NCI-H2029 treated with DMSO at 0.1 percent for 48 hours (cell line): ENCODE data around the gene CETP.
"Not testable (repeated sequence)": the region's sequence is repeated elsewhere in the genome, so short reads cannot be mapped to it uniquely, and the experiment has no call there.

Experiments used
- DNase-seq: peaks from one replicate; lab custom pipeline; 2025; lab: John Stamatoyannopoulos, UW

Gene CETP

DNA sequence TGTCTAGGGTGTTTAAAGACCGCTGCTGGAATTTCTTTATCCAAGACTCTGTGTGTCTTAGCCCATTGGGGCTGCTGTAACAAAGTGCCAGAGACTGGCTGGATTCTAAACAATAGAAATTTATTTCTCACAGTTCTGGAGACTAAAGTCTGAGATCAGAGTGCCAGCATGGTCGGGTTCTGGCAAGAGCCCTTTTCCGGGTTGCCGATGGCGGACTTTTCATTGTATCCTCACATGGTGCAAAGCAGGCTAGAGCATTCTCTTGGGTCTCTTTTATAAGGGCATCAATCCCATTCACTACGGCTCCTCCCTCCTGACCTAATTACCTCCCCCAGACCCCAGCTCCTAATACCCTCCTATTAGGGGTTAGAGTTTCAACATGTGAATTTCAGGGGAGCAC, 37.1 kb downstream of the CETP start:
- DNase-seq, result no peak

DNA sequence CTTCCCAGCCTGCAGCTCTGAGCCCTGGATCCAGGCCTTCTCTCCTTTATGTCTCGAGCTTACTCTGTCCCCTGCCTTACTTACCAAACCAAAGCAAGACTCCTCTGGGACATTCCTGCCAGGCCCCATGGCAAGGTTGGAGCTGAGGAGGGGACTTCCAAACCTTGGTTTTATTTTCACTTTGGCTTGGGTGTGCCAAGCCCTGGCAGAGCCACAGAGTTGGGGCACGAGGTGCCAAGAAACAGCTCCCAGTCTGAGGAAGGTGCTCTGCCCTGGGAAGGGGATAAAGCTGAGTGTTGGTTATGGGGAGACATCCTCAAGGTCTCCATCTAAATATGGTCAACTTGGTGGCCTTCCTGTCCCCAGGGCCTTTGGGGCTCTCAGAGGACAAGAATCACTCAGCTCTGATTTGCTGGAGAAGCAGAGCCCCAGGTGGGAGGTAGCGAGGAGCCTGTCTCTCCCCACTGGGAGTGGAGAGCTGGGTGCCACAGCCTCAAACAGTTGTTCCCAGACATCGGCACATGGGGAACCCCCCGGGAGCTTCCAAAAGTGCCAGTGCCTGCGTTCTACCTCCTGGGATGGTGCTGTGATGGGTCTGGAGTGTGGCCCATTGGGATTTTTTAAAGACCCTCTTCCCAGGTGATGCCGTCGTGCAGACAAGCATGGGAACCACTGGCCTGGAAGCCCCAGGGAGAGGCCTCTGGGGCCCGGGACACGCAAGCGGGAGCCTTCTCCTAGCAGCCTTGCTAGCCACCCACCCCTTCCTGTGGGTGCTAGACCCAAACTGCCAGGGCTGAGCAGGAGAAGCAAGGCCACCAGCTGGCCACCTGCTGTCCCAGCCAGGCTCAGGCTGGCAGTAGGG, 37.9 kb downstream of the CETP start:
- no peak for DNase-seq

DNA sequence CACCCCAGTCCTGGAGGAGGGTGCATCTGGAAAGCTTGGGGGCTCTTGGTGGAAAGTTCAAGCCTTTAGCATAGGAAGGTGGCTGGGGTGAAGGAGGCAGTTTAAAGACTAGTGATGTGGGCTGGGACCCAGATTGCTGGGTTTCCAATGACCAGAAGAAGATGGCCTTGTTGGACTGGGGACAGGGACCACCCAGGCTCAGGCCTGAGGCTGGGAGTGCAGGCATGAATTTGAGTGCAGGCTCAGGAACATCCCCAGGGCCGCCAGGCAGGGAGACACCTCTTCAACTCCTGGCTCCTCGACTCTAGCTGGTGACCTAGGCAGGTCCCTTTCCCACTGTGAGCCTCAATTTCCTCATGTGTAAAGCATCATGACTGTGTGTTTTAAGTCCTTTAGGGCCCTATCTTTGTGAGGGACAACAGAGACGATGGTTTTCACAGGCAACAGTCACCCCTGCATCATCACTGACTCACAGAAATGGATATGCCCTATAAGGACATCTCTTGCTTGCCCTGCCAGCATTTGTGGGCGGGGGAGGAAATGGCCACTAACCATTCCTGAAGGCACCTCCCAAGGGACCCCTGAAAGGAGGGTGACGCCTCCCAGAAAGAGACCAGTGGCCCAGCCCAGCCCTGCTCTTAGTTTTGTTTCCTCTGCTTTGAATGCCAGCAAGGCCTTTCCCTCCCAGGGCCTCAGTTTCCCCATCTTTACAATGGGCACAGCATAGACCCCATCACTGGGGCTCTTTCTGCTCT, 38.7 kb downstream of the CETP start:
- no peak for DNase-seq

- no peak for DNase-seq
Observed at GRCh38 chr16:57001026-57001679, 39.4 kb downstream of the CETP start.

DNA sequence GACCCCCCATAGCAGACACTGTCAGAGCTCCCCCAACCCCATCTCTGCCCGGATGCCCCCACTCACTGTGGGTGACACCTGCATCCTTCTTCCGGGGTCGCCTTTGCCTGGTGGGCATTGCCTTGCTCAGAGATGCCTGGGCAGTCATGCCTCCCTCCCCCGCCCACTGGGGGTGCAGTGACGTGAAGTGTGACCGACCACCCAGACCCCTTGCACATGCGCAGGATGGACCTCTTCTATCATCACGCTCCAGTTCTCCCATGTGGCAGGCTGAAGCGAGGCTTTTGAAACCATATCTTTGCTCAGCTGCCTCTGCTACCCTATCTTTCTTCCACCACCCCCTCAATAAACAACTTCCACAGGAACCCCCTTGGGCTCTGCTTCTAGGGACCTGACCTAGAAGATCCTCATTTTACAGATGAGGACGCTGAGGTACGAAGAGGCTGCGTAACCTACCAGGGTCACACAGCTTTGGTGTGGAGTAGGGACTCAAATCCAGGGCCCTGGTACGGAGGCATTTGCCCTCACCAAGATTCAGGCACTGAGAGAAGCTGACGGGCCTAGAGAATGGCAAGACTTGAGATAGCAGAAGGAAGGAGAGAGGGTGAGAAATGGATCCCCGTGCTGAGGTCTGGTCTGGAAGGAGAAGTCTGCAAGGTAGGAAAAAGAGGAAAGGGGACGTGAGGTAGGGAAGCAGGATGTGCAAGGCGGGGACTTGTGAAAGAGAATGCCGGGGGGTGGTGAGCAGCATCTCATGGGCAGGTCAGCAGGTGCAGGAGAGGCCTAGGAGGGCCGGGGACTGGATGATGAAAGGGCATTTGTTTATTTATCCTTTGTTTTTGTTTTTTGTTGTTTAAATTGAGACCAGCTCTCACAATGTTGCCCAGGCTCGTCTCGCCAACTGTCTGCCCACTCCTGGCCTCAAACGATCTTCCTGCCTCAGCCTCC, 42.0 kb downstream of the CETP start:
- DNase-seq, result no peak

DNA sequence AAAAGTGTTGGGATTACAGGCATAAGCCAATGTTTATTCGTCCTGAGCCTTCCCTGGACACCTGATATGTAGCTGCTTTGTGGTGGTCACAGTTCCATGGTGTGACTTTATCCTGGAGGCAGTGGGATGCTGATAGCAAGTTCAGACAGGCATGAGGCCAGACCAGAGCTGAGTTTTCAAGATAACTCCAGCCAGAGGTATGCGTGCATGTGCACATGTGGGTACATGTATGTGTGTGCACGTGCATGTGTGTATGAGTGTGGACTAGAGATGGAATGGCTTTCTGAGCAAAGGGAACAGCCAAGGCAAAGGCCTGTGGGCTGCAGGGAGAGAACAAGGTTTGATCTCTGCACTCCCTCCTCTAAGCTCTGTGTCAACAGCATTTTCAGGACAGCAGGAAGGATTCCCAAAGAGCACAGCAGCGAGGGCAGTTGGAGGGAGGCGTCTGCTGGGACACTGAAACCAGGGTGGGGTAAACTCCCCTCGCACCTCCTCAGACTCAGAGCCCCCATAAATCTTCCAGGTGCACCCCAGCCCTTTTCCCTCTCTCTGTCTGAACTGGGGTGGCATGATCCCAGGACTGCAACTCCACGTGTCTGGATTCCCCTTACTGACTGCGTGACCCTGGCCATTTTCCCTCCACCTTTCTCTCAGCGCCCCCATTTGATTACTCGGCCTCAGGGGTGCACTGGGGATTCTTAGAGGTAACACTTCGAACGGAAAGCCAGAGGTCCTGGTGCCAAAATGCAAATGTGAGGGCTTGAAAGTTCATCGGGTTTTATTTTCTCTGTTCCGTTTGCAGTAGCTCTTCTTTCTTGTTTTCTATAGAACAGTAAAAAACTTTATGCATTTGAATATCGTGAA, 42.9 kb downstream of the CETP start:
- no peak for DNase-seq

GRCh38 chr16:57005597-57005996, 43.8 kb downstream of the CETP start:
- not testable (repeated sequence) for DNase-seq

GRCh38 chr16:57007050-57007449, 45.3 kb downstream of the CETP start:
- no peak for DNase-seq

DNA sequence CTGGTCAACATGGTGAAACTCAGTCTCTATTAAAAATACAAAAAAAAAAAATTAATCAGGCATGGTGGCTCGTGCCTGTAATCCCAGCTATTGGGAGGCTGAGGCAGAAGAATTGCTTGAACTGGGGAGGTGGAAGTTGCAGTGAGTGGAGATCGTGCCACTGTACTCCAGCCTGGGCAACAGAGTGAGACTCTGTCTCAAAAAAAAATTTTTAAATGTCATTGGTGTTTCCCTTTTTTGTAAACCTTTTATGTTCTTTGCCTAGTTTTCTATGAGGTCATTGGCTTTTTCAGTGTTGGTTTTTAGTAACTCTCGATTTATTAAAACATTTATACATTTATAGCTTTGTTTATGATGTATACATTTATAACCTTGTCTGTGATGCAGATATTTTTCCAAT, 45.8 kb downstream of the CETP start:
- DNase-seq, result no peak

DNA sequence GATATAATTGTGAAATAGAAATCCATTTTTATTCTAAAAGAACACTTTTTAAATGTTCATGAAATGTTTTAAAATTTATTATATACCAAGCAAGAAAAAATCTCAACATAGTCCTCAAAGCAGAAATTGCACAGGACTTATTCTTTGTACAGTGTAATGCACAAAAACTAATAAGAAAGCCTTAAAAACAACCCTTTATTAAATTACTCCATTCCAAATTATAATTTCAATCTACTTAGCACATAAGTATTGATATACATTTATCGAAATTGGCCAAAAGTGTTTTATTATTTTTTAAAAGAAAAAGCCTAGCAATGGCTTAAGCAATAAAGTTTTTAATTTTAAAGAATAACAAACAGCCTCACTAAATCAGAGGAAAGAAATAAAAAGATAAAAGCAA, 46.7 kb downstream of the CETP start:
- DNase-seq, result no peak

DNA sequence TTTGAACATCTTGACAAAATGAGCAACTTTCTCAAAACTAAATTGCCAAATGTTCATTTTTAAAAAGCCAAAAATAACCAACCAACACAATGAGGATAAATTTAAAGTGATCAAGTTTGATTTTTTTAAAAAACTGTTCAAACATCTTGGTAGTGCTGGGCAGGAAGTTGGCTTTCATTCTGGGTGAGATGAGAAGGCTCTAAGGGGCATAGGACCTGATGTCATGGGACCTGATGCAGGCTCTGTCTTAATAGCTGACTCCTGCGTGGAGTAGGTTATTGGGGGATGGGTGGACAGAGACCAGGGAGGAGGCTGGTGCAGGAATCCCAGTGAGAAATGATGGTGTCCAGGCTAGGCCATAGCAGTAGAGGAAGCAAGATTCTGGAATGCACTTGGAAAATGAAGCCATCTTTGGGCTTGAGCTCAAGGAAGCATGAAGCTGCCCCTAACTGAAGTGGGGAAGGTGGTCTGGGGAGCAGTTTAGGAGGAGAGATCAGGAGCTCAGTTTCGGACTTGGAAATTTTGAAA, 48.0 kb downstream of the CETP start:
- no peak for DNase-seq

DNA sequence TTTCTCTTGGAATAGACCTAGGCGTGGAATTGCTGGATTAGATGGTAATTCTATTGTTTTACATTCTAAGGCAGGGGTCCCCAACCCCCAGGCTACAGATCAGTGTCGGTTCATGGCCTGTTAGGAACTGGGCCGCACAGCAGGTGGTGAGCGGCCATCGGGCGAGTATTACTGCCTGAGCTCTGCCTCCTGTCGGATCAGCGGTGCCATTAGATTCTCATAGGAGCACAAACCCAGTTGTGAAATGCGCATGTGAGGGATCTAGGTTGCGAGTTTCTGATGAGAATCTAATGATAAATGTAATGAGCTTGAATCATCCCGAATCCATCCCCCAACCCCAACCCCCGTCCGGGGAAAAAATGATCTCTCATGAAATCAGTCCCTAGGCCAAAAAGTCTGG, 50.6 kb downstream of the CETP start:
- DNase-seq, result no peak

DNA sequence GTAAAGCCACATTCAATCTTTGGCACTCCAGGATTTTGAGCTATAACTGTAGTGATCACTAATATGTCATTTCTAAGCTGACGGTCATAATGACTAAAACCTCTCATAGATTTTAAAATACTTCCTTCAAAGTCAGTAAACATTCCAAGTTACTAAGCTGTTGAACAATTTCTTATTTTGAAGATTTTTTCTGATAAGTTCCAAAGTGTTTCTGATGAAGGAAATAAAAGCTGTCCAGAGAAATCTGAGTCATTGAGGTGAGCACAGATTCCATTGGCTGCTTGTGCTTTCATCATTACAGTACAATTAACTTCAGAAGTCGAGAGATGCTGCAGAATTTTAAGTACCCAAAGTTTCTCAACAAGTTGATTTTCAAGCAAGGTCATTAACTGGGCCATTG, 51.5 kb downstream of the CETP start:
- DNase-seq, result no peak

DNA sequence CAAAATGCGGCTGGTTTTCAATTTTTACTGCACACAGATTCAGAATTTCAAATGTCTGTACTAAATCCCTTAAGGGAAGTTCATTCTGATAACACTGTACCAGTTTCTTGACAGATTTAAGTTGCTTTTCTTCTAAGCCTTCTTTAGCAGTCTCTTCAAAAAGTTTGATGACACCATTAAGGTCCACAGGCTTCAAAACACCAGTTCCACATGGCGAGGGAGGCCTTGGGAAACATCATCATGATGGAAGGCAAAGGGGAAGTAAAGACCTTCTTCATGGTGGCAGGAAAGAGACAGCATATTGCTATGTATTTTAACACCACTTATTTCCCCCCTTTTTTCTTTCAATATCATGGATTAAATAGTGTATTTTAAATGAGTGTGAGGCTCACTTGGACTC, 52.2 kb downstream of the CETP start:
- DNase-seq, result no peak

GRCh38 chr16:57016301-57016700, 54.6 kb downstream of the CETP start:
- no peak for DNase-seq

DNA sequence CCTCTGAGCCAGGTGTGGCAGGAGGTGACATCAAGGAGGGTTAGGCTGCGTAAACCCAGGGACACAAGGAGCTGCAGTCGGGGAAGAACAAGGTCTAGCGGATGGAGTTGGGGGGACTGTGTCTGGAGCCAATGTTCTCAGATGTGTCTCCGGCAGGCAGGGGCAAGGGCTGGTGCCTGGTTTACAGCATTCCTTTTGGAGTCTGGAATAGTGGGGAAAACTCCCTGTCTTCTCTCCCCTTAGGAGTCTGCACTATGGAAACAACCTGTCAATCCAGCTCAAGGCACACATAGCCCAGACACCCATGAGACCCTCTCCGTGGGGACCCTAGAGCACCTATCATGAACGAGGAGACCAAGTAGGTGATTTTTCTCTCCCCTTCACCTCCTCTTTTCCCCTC, 55.1 kb downstream of the CETP start:
- no peak for DNase-seq

DNA sequence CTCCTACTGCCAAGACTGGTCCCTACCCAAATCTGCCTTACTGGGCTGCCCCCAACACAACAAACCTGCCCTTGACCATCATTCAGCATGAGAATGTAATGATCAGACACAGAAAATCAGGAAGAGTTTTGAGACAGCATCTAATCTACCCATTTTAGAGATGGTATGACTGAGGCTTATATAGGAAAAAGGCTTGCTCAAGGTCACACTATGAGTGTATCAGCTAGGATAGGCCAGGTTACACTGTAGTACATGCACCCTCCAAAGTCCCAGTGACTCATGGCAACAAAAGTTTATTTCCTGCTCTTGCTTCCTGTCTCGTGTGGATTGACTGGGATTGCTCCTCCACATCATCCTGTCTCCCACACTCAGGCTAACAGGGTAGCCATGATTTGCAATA, 55.5 kb downstream of the CETP start:
- no peak for DNase-seq

GRCh38 chr16:57019746-57020145, 58.0 kb downstream of the CETP start:
- DNase-seq, result no peak

GRCh38 chr16:57020651-57021050, 58.9 kb downstream of the CETP start:
- DNase-seq, result no peak

GRCh38 chr16:57021757-57022156, 60.0 kb downstream of the CETP start:
- DNase-seq, result no peak

DNA sequence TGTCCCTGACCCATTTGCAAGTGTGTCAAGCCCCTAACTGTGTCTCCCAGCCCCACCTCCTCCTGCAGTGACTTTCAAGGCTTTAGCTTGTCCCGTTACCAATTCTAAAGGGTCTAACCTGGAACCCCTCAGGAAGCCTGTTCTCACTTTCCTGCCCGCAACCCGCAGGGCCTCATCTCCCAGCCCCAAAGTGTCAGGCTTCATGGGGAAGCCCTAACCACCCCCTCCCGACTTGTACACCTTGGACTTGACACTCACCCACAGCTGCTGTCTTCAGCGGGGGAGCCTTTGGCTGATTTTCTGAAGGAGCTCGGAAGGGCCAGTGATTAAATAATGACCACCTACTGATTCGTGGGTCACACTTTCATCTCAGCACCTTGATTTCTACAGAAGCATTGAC, 60.7 kb downstream of the CETP start:
- DNase-seq, result no peak
